GM21737 (cell line): ENCODE measurements around the gene NBEA.

Experiments used
- ATAC-seq: cut with Tn5 transposase; IDR thresholded peaks from one replicate; pipeline ENCODE4 v1.9.1; 2021; ENCODE audit warnings: mild to moderate bottlenecking, moderate library complexity; ENCODE audit not compliant: unreplicated experiment

Gene NBEA

GRCh38 chr13:35697186-35697730, 755.2 kb downstream of the NBEA start:
- ATAC-seq: no peak

GRCh38 chr13:35698911-35699576, 757.0 kb downstream of the NBEA start:
- no peak for ATAC-seq

GRCh38 chr13:35699825-35700510, 757.9 kb downstream of the NBEA start:
- ATAC-seq: no peak

GRCh38 chr13:35700671-35701070, 758.6 kb downstream of the NBEA start:
- no peak for ATAC-seq

GRCh38 chr13:35702316-35702715, 760.2 kb downstream of the NBEA start:
- no peak for ATAC-seq

- no peak for ATAC-seq
Measured at GRCh38 chr13:35703061-35703460, 761.0 kb downstream of the NBEA start.

GRCh38 chr13:35704331-35704730, 762.3 kb downstream of the NBEA start:
- no peak for ATAC-seq

- ATAC-seq: no peak
Measured at GRCh38 chr13:35706281-35706680, 764.2 kb downstream of the NBEA start.

GRCh38 chr13:35706721-35707120, 764.7 kb downstream of the NBEA start:
- ATAC-seq: no peak

- ATAC-seq: no peak
Measured at GRCh38 chr13:35711909-35712308, 769.8 kb downstream of the NBEA start.

GRCh38 chr13:35712907-35713761, 771.1 kb downstream of the NBEA start:
- no peak for ATAC-seq

GRCh38 chr13:35714121-35714520, 772.1 kb downstream of the NBEA start:
- ATAC-seq: no peak

- no peak for ATAC-seq
Measured at GRCh38 chr13:35714588-35715377, 772.7 kb downstream of the NBEA start.

GRCh38 chr13:35716186-35716585, 774.1 kb downstream of the NBEA start:
- no peak for ATAC-seq

- ATAC-seq: no peak
Measured at GRCh38 chr13:35716729-35717128, 774.7 kb downstream of the NBEA start.

- ATAC-seq: no peak
Measured at GRCh38 chr13:35718084-35718483, 776.0 kb downstream of the NBEA start.

GRCh38 chr13:35720290-35720689, 778.2 kb downstream of the NBEA start:
- ATAC-seq: no peak

- ATAC-seq: no peak
Measured at GRCh38 chr13:35720690-35721554, 778.9 kb downstream of the NBEA start.
